C4-2B (cell line): Measurements from ENCODE around the gene DNM1.

Source experiments
- H3K27ac ChIP-seq: fragments of 450-650 bp; 2 replicates; pipeline ENCODE4 v1.5.1; 2017
- ZFX ChIP-seq: fragments of 450-650 bp; IDR thresholded peaks from 2 replicates; pipeline ENCODE4 v1.6.1; 2017
- TF ChIP-seq, protein P1 (sequence below): fragments of 450-650 bp; conservative IDR thresholded peaks from 2 replicates; pipeline ENCODE4 v1.5.1; 2017; ENCODE audit warnings: mild to moderate bottlenecking

Gene DNM1

DNA sequence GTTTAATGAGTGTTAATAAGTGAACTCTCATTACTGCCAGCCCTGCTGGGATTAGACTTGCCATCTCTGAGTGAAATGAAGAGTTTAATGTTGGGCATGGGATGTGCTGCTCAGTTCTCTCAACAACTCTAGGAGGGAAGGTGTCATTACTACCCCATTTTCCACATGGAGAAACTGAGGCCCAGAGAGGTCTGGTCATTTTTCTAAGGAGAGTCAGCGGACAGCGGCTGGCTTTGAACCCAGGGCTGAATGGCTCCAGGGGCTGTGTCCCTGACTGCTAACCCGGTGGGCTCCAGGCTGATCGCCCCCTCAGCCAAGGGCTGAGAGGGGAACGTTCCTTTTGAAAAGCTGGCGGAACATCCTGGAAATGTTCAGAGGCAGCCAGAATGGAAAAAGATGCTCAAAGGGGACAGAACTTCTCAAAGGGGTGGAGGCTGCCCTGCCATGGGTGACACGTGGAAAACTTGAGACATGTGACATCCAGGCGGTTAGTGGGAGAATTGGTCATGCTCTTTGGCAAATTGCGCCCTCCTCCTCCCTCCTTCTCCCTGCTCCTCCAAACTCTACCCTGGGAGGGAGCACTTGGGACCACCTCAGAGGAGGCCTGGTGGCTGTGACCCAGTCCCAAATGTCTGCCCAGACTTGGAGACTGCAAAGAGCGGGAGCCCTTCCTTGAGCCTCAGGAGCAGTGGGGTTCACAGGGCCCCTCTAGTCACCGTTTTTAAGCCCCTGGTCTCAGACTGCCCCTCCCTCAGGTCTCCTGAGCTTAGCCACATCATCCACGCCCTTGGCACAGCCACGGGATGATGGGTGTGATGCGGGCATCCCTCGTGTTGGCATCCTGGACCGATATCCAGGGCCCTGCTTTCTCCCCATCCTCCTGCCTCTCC is 28.7 kb downstream of the DNM1 start:
- H3K27ac ChIP-seq, result no peak overlapping the region
- TF ChIP-seq, protein P1, sequence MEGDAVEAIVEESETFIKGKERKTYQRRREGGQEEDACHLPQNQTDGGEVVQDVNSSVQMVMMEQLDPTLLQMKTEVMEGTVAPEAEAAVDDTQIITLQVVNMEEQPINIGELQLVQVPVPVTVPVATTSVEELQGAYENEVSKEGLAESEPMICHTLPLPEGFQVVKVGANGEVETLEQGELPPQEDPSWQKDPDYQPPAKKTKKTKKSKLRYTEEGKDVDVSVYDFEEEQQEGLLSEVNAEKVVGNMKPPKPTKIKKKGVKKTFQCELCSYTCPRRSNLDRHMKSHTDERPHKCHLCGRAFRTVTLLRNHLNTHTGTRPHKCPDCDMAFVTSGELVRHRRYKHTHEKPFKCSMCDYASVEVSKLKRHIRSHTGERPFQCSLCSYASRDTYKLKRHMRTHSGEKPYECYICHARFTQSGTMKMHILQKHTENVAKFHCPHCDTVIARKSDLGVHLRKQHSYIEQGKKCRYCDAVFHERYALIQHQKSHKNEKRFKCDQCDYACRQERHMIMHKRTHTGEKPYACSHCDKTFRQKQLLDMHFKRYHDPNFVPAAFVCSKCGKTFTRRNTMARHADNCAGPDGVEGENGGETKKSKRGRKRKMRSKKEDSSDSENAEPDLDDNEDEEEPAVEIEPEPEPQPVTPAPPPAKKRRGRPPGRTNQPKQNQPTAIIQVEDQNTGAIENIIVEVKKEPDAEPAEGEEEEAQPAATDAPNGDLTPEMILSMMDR, result no peak
- no peak for TF ChIP-seq ZFX

DNA sequence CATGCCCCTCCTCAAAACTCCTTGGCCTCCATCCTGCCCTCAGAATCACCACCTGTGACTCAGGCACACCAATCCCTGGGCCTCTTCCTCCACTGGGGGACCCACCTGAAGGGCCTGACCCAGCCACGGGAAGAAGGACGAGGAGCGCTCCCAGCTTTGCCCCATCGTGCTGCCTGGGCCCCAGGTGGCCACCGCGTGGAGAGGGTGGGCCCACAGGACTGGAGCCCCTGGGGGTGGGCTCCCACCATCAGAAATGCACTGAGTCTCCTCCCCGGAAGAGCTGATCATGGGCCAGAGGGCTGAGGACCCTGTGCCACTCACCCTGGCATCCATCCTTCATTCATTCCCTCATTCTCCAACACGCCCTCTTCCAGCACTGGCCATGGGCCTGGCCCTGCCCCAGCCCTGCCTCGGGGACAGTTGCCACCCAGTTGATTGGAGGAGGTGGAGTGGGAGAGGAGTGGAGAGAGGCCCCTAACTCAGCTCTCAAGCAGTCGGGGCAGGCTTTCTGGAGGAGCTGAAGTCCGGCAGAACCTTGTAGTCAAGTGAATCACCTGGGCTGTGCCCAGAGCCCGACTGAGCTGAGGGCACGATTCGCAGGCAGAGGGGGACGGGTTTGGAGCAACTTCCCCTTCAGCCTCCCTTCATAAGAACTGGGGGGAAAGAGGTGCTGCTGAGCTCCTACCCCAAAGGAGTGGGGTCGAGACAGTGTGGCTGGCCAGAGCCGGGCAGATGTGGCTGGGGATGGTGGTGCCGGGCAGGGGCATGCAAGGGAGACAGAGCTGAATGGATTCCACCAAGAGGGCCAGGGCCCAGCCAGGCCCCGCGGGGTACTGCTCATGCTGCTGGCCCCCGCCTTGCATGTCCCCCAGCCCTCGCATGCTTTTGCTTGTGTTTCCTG is 29.6 kb downstream of the DNM1 start:
- no peak overlapping the region for H3K27ac ChIP-seq
- TF ChIP-seq ZFX, result no peak
- TF ChIP-seq, protein P1, result no peak

DNA sequence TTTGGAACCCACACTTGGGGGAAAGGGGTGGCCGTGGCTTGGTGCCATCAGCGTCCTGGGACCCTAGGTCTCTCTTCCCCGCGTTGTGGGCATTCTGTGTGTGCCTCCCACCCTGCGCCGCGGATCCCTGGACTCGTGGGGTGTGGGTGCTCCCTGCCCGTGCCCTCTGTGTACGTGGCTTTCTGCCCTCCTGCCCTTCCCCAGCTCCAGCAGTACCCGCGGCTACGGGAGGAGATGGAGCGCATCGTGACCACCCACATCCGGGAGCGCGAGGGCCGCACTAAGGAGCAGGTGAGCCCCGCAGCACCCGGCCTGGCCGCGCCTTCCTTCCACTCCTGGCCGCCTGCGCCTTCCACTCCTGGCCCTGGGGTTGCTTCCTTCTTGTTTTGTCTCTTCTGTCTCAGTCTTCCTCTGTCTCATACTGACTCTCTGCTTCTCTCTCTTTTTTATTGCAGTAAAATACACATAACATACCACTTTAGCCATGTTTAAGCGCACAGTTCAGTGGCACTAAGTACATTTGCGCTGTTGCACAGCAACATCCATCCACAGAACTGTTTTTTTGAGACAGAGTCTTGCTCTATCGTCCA is 30.7 kb downstream of the DNM1 start:
- no peak overlapping the region for H3K27ac ChIP-seq
- no peak for TF ChIP-seq ZFX
- TF ChIP-seq, protein P1, result no peak

DNA sequence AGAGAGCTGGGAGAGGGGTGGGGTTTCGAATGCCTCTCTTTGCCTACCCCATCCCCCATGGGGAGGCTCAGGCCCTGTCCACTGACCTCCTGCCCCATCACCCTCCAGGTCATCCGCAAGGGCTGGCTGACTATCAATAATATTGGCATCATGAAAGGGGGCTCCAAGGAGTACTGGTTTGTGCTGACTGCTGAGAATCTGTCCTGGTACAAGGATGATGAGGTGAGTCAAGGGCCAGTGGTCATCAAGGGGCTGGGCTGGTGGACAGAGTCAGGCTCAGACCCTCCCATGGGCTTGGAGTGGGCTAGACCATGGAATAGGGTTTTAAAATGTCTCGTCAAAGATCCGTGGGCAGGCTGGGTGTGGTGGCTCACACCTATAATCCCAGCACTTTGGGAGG is 38.9 kb downstream of the DNM1 start:
- TF ChIP-seq, protein P1, result no peak
- TF ChIP-seq ZFX, result no peak
- H3K27ac ChIP-seq, result no peak overlapping the region

DNA sequence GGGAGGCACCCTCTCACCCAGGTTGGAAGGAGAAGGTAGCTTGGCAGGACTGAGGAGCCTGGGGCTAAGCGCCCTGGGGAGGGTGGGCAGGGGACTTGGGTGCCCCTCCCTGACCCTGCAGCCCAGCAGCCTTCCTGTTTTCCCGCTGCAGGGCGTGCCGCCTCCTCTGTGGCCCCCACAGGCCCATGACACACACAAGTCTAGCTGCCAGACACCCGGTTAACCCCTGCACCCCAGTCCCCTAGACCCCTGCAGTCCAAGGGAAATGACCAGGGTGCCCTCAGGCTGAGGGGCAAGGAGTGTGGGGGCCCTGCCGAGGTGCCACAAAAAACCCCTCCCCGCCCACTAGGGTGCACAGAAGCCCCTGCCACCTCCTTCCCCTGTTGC is 39.6 kb downstream of the DNM1 start:
- no peak overlapping the region for H3K27ac ChIP-seq
- TF ChIP-seq, protein P1, result no peak
- no peak for TF ChIP-seq ZFX

DNA sequence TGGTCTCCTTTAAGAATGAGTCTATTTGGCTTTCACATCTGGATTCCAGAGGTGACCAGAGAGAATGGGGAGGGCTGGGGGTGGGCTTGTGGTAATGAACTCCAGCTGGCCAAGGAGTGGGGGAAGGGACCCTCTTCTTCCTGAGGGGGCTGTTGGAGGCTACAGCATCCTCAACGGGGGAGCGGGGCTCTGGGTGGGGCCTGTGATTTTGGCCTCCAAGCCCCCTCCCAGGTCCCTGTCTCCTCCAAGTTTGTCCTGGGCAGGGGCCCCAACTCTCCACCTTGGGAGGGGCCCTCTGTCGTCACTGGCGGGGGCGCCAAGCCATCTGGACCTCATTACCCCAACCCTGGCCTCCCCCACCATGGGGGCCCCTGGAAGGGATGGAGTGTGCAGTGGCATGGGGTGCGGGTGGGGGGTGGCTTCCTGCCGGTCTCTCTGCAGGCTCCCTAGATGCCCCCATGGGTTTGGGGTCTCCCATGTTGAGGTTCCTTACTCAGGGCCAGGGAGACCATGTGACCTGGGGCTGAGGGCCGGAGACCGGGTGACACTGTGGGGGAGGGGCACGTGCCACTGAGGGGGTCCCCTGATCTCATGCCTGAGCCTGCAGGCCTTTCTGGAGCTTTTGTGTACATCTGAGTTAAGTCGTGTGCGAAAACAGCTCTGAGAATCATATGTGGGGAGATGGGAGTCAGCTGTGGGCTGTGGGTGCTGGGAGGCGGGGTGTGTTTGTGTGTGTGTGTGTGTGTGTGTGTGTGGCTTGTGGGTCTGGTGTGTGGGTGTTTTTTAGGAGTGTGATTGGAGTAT is 40.2 kb downstream of the DNM1 start:
- TF ChIP-seq, protein P1, result no peak
- no peak for TF ChIP-seq ZFX
- H3K27ac ChIP-seq, result no peak overlapping the region
